T-helper 1 cell treated with Interleukin-12 subunit alpha and Interleukin-12 subunit beta and Interleukin-4 antibody, amounts not matched to agents 30 μg/mL and 1 μg/mL, for 36 hours (primary cell): ENCODE data around the gene CWC25.

Source experiments
- H3K27ac Mint-ChIP-seq: one replicate; pipeline ENCODE4 v1.8.0; 2021; ENCODE audit warnings: mild to moderate bottlenecking, mixed read lengths
- H3K27me3 Mint-ChIP-seq: one replicate; pipeline ENCODE4 v1.8.0; 2021; ENCODE audit warnings: low read depth, mixed read lengths
- H3K36me3 Mint-ChIP-seq: one replicate; pipeline ENCODE4 v1.8.0; 2021; ENCODE audit warnings: low read depth, mixed read lengths
- H3K4me1 Mint-ChIP-seq: one replicate; pipeline ENCODE4 v1.8.0; 2021; ENCODE audit warnings: low read depth, mixed read lengths
- H3K4me3 Mint-ChIP-seq: one replicate; pipeline ENCODE4 v1.8.0; 2021; ENCODE audit warnings: mild to moderate bottlenecking, moderate library complexity, mixed read lengths
- H3K9me3 Mint-ChIP-seq: one replicate; pipeline ENCODE4 v1.8.0; 2021; ENCODE audit warnings: mixed read lengths

CWC25 gene

DNA sequence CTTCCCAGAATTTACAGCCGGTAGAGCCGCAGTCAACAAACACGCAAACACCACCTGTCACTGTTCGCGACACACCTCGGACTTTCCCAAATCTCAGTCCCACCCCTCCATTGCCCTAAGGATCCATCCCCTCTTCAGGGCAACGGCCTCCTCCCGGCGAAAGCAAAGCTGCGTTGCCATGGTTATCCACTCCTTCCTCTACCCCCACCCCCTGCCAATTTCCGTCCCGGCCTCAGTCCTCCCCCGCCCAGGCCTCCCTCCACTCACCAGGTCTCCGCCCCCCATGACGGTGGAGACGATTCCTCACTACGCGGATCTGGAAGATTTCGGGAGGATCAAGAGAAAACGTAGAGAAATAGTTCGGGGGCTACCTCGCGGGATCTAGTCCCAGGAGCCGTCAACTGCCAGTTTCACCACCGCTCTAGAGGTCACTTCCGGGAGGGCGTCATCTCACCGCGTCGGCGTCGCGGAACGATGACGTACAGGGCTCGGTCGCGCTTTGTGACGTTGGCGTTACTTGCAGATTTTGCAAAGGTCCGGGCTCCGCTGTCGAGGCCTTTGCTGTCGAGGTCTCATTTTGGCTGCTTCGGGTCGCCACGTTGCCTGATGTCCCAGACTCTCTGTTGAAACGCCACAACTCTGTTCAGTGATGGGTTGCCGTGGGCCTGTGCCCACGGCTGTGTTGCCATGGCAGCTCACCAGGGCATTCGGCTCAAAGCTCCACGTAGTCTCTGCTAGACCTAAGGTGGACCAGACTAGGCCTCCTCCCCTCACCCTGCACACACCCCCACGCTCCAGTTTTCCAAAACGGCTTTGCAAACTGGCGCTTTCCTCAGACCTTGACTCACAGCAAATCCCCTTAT is at the start of gene CWC25:
Gene CWC25, minus strand, starts transcription at position 423 of the 863 bp plus-strand sequence. Its CDS starts 138 bp downstream, at position 285.
- Mint-ChIP-seq H3K27me3 (no peaks in the 10 kb centered on the region), H3K36me3 (peaks cover 21% of the 10 kb centered on the region), H3K9me3 (no peaks in the 10 kb centered on the region)

DNA sequence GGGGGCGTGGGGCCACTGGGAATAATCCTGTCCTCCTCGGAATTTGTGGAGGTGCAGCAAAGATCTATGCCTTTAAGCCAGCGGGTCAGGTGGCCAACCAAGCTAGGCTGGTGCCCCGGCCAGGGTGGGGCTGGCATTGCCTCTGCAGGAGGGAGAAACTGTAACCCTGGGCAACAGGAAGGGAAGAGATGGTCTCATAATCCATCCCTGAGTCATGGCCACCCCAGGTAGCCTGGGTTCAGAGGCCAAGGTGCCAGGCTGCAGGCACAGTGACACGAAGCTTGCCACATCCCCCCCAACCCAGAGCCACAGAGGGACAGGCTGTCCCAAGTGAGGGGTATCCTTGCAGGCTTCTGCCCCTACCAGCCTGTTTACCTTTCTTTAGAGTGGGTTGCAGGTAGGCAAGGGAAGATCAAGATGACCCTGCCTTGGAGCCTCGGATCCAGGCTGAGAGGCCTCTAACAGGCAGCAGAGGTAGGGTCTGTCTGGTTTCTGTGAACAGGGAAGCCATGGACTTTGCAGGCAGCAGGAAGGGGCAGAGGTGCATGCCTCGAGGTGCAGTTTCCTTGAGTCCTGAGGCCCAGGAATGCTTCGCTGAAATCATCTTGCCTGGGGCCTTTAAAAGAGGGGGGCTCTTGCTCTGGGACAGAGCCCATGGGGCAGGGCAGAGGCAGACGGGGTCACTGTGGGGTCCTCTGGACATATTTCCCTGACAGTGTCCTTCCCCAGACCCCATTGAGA is 48.7 kb upstream of the CWC25 start:
- no peaks in the 10 kb centered on the region for H3K27me3 Mint-ChIP-seq
- H3K36me3 Mint-ChIP-seq: peaks cover 15% of the 10 kb centered on the region
- H3K4me3 Mint-ChIP-seq: peak overlapping the region; percentile 28
- H3K27ac Mint-ChIP-seq: no peak overlapping the region
- peaks cover 54% of the 10 kb centered on the region for H3K4me1 Mint-ChIP-seq
- no peaks in the 10 kb centered on the region for H3K9me3 Mint-ChIP-seq

More for the DNA sequence above, at the start of gene CWC25:
- peak within 1 kb of the TSS; percentile 98 for H3K4me3 Mint-ChIP-seq
- peaks cover 28% of the 10 kb centered on the region for H3K4me1 Mint-ChIP-seq
- H3K27ac Mint-ChIP-seq: peak within 1 kb of the TSS; percentile 98

DNA sequence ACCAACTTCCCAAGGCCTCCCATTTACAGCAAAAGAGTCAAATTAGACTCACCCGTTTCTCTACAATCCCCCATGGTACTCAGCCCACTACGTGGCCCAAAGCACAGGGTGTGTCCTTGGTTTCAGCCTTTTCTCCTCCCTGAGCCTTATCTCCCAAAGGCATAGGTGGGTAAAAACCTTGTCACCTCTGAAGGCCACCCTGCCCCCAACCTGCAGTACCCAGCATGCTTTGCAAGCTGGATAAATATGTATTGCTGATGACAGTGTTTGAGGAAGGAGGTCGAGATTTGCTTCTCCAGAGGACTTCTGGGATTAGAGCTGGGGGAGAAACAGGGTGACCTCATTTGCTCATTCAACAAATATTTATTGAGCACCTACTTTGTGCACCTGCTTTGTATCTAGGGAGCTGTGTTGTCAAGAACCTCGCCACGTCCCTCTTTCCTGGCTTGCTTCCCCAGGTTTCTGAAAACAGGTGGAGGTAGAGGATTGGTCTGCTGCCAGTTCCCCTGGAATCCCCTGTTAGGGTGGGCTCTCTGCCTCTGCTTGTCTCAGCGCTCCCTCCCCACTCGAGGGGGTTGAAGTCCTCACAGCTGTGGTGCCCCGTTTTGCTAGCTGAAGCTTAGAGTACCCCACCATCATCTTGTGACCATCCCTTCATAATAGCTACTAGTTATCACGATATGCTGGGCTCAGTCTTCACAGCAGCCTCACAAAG is 47.7 kb upstream of the CWC25 start:
- peak overlapping the region; percentile 93 for H3K4me3 Mint-ChIP-seq
- H3K9me3 Mint-ChIP-seq: no peaks in the 10 kb centered on the region
- H3K27me3 Mint-ChIP-seq: no peaks in the 10 kb centered on the region
- H3K36me3 Mint-ChIP-seq: peaks cover 10% of the 10 kb centered on the region
- peak overlapping the region; percentile 86 for H3K27ac Mint-ChIP-seq
- peaks cover 52% of the 10 kb centered on the region for H3K4me1 Mint-ChIP-seq

DNA sequence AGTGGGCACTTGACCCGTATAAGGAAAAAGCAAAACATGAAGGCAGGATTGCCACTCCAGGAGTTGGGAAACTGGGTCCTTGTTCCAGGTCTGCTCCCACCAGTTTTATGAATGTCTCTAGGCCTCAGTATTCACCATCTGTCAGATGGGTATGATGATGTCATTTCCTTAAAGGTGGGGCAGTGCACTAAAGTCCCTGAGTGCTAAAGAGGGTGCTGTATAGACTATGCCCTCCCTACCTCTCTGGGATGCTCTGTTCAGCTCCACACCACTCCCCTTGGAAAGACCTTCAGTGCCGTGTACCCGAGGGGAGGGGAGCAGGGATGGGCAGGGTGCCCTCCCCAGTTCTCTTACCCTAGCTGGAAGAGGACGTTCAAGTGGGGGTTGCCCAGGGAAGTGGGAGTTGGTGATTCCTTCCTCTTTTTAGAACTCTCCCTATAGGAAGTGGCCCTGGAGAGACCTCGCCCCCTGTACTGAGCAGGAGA is 46.9 kb upstream of the CWC25 start:
- Mint-ChIP-seq H3K4me3 (peak overlapping the region; percentile 93), H3K9me3 (no peaks in the 10 kb centered on the region), H3K36me3 (peaks cover 10% of the 10 kb centered on the region), H3K27ac (peak overlapping the region; percentile 86), H3K27me3 (no peaks in the 10 kb centered on the region), H3K4me1 (peaks cover 52% of the 10 kb centered on the region)

DNA sequence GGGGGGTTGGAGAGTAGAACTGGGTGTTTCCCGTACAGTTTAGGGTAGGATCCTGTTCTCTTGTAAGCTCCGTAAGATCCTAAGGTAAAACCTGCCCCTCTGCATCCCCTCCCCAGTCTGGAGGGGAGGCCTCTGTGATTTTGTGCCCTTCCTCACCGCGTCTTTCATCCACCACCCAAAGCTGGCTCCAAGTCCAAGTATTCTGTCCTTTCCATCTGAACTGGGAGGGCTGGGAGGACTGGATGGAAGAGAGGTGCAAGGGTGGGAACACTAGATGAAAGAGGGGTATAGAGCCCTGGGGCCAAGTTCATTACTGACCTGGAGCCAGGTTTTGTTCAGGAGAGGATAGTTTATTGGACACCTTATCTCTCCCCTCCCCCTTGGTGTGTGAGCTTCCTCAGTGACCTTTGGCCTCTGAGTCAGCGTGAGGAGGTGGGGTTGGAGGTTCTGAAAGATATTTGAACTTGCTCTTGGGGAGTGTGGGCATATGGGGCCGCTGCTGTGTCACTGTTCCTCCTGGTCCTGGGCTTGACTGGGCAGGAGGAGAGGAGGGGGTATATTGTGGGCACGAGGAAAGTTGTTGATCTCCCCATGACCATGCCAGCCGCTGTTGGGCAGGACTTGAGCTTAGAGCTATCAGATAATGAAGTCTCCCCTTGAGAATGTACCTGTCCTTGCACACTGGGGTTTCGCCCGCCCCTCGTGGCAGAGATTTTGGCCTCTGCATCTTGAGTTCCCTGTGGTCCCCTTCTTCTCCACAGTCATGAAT is 46.3 kb upstream of the CWC25 start:
- H3K4me3 Mint-ChIP-seq: peak overlapping the region; percentile 93
- peaks cover 47% of the 10 kb centered on the region for H3K4me1 Mint-ChIP-seq
- peaks cover 10% of the 10 kb centered on the region for H3K36me3 Mint-ChIP-seq
- H3K27me3 Mint-ChIP-seq: no peaks in the 10 kb centered on the region
- H3K27ac Mint-ChIP-seq: peak overlapping the region; percentile 86
- no peaks in the 10 kb centered on the region for H3K9me3 Mint-ChIP-seq

DNA sequence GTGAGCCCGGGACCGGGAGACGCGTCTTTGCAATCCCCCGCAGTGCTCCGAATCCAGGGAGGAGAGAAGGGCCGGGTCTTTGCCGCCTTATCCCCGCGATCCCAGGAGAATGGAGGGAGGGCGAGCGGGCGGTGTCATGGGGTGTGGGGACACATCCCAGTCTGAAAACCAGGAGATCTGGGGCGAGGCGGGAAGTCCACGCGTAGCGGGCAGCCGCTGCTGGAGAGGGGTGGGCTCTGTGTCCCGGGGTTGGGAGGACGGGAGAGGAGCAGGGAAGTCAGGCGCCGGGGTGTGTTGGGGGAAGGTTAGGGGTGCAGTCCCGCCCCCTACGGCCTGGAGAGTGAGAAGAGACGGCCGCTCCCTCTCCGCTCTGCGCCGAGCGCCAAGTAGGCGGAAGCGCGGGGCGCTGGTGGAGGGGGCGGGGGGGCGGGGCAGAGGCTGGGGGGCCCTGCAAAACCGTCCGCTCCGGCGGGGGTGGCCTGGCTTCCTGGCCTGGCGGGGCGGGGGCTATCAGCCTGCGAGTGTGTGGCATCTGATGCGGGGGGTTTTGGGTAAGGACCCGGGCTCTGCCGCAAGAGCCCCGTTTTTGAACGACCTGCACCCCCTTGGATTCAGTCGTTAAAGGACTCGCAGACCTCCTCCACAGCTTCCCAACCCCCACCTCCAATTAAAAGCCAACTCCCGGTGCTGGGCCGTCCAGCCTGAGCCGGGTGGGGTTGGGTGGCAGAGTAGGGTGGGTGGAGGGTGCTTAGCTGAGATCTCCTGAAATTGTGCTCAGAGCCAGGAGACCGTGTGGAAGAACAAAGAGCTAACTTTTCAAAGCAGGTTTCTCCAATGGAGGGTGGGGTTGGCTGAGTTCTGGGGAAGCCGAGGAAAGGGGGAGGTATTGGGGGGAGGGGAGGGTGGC is 45.4 kb upstream of the CWC25 start:
- H3K27ac Mint-ChIP-seq: peak overlapping the region; percentile 89
- peak overlapping the region; percentile 93 for H3K4me3 Mint-ChIP-seq
- peaks cover 10% of the 10 kb centered on the region for H3K36me3 Mint-ChIP-seq
- peaks cover 2% of the 10 kb centered on the region for H3K27me3 Mint-ChIP-seq
- H3K4me1 Mint-ChIP-seq: peaks cover 45% of the 10 kb centered on the region
- H3K9me3 Mint-ChIP-seq: no peaks in the 10 kb centered on the region

DNA sequence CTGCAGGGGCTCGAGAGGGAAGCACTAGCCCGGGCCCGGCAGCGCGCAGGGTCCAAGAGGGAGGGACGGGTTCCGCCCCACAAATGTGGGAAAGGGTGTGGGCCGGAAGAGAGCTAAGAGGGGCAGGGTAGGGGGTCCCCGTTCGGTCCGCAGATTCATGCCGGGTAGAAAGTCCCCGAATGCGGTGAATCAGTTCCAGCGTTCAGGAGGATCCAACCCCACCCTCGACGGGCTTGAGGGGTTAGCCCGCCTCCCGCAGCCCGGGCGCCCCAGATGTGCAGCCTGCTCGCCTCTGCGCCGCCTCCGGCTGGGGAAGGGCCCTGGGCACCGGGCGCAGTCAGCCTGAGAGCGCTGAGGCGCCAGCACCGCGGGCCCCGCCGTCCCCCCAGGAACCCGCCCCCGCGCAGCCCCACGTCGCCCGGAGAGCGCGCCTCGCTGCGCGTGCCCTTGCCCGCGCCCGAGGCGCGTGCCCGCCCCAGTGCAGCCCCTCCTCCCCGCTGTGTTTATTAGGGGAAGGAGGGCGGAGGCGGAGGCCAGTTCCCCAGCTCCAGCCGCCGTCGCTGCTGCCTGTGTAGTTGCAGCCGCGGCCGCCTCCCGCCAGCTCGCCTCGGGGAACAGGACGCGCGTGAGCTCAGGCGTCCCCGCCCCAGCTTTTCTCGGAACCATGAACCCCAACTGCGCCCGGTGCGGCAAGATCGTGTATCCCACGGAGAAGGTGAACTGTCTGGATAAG is 44.6 kb upstream of the CWC25 start, which contains the start of gene LASP1:
Gene LASP1, plus strand, starts transcription at position 533 of the 733 bp plus-strand sequence. Its CDS starts 132 bp downstream, at position 665.
- peak within 1 kb of the TSS; percentile 95 for H3K4me3 Mint-ChIP-seq
- H3K27ac Mint-ChIP-seq: peak within 1 kb of the TSS; percentile 96
- peaks cover 4% of the 10 kb centered on the region for H3K27me3 Mint-ChIP-seq
- peaks cover 10% of the 10 kb centered on the region for H3K36me3 Mint-ChIP-seq
- H3K9me3 Mint-ChIP-seq: no peaks in the 10 kb centered on the region
- H3K4me1 Mint-ChIP-seq: peaks cover 41% of the 10 kb centered on the region

DNA sequence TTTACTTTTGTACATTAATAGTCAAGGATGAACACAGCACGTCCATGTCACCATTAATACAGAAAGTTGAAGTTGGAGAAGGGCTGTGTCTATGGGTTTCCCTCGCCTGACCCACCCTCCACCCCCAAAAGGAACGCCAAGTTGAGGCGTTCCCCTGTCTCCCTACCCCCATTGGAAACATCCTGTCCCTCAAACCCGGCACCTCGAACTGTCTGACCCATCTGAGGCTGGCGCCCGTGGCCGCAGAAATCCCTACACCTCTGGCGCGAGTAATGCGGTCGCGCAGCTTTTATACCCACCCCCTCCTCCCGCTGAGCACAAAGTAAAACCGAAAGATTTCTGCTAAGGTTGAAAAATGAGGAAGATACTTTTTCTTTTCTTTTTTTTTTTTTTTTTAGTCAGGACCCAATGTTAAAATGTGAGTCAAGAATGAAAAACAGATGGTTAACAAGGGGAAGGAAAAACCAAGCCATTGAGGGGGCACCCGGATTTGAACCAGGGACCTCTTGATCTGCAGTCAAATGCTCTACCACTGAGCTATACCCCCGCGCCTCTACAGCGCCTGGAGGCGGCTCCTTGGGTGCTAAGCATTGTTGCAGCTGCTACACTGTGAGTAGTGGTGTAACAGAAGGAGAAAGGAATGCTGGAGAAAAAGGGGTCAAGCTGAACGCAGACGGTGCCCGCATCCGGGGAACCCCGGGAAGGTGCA is 43.9 kb upstream of the CWC25 start:
- Mint-ChIP-seq H3K9me3 (no peaks in the 10 kb centered on the region), H3K4me1 (peaks cover 40% of the 10 kb centered on the region), H3K27me3 (peaks cover 4% of the 10 kb centered on the region), H3K36me3 (peaks cover 10% of the 10 kb centered on the region), H3K4me3 (peak overlapping the region; percentile 95), H3K27ac (peak overlapping the region; percentile 96)

DNA sequence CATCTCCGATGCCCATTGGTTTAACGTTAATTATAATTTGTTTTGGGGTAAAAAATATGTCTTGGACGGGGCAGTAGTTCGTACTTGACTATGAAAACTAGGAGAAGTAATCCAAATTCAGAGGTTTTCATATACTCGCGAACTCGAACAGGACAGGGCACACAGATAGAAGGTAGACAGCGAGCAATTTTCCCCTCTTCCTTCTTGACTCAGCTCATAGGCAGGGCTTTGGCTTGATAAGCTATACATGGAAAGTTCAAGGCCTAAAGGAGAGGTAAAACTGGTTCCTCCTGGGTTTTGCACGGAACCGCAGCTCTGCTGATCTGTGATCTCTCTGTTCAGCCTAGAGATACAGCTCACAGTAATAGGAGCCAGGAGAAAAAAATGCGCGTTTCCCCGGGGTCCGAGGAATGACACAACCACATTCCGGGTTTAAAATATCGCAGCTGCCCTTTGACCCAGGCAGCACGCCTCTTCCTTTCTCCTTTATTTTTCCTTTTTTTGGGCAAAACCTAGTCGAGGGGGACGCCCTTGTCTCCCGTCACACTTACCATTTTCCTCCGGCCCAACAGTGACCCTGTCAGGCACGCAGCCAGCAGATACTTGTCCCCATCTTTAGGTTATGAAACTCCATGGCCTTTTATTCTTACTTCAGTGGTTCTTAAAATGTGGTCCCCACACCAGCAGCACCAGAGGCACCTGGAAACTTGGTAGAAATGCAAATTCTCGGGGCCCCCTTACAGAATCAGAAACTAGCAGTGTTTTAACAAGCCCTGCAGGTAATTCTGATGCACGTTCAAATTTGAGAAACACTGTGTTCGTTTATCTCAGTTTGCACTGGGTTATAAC is 43.1 kb upstream of the CWC25 start:
- no peaks in the 10 kb centered on the region for H3K9me3 Mint-ChIP-seq
- peaks cover 9% of the 10 kb centered on the region for H3K36me3 Mint-ChIP-seq
- H3K27me3 Mint-ChIP-seq: peaks cover 4% of the 10 kb centered on the region
- H3K4me3 Mint-ChIP-seq: peak overlapping the region; percentile 95
- peak overlapping the region; percentile 96 for H3K27ac Mint-ChIP-seq
- peaks cover 33% of the 10 kb centered on the region for H3K4me1 Mint-ChIP-seq

DNA sequence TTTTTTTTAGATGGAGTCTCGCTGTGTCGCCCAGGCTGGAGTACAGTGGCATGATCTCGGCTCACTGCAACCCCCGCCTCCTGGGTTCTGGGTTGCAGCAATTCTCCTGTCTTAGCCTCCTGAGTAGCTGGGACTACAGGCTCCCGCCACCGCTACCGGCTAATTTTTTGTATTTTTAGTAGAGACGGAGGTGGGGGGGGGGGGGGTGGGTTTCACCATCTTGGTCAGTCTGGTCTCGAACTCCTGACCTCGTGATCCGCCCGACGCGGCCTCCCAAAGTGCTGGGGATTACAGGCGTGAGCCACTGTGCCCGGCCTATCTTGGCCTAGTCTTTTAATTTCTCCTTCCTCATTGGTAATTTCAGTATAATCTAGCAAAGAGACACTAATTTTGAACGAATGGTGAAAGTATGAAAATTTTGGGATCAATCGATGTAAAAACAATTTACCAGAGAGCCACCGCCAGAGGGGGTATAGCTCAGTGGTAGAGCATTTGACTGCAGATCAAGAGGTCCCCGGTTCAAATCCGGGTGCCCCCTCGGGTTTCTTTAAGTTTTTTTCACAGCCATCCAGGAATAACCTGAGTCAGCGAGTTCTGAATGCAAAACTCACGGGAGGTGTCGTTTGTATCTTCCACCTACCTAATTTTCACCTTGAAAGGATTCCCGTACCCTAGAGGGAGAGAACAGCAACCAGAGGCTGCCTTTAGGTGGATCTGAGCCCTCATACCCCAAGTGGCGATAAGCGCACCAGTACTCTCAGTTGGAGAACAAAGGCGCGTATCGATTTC is 42.3 kb upstream of the CWC25 start:
- H3K27ac Mint-ChIP-seq: peak overlapping the region; percentile 96
- H3K4me1 Mint-ChIP-seq: peaks cover 27% of the 10 kb centered on the region
- H3K4me3 Mint-ChIP-seq: peak overlapping the region; percentile 95
- H3K36me3 Mint-ChIP-seq: peaks cover 7% of the 10 kb centered on the region
- H3K9me3 Mint-ChIP-seq: no peaks in the 10 kb centered on the region
- peaks cover 4% of the 10 kb centered on the region for H3K27me3 Mint-ChIP-seq
